Lower leg skin (tissue), 4 donors: ENCODE measurements around the gene CTNNA2. TPM values are rescaled to one million over a fixed set of nuclear protein-coding genes. Genes with fewer than 3 reads are reported as not detected.

Experiments used
- DNase-seq, 2 donors: peaks; one replicate each; pipeline ENCODE4 v3.0.0-alpha.2; 2019; ENCODE audit warnings: low spot score in 2 of 2
- H3K4me3 ChIP-seq: fragments of 200-600 bp; sonication (generic); 2 replicates; pipeline ENCODE4 v1.5.1; 2017; ENCODE audit warnings: mild to moderate bottlenecking, low read depth; ENCODE audit not compliant: poor library complexity, severe bottlenecking
- POLR2A ChIP-seq, 2 donors: fragments of 450-650 bp; IDR thresholded peaks; one replicate each; pipeline ENCODE4 v1.6.1; 2016 to 2017; ENCODE audit warnings: antibody characterized with exemption in 2 of 2, mild to moderate bottlenecking in 1 of 2, moderate library complexity in 1 of 2
- WGBS, 2 donors: methylation state at CpG; one replicate each; pipeline ENCODE4 v1.1.5; 2018; 5-methylcytosine and 5-hydroxymethylcytosine counted together
- intact Hi-C: fragments of 100-400 bp; cut with DNase I; formaldehyde crosslinking; loops from one replicate; pipeline ENCODE4 v1.15.0; 2023; ENCODE audit warnings: low total_unique reads
- total RNA-seq, 4 donors: library from RNA; depleted of rRNA; stranded (reverse); fragments of >200 nt; gene quantifications; one replicate each; pipeline ENCODE4 v1.1.0, GENCODE V29; 2016
- TF ChIP-seq, protein P1 (sequence below), 3 donors: fragments of 450-650 bp; IDR thresholded peaks; one replicate each; pipeline ENCODE4 v1.5.1; 2016; ENCODE audit warnings: antibody characterized with exemption in 3 of 3, mild to moderate bottlenecking in 3 of 3, moderate library complexity in 2 of 3

CTNNA2 gene
- total RNA-seq, 4 donors from 2014 or later = not detected

DNA sequence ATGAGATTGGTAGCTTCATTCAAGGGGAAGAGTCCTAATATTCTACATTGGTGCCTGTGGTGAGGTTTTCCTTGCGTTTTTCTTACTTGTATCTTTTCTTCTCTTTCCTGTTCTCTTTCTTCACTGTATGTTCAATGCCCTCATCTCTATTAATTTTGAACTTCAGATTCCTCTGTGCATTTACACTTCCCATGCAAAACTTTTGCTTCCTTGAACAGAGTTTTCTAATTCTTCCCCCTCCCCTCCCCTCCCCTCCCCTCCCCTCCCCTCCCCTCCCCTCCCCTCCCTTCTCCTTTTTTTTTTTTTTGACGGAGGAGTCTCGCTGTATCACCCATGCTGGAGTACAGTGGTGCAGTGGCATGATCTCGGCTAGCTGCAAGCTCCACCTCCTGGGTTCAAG lies 403.4 kb downstream of the CTNNA2 start:
- intact Hi-C loops = no loop called here
- 79 to 89% methylated on average over 3 to 4 of the region's 4 CpGs for WGBS, 2 donors
- TF ChIP-seq, protein P1, sequence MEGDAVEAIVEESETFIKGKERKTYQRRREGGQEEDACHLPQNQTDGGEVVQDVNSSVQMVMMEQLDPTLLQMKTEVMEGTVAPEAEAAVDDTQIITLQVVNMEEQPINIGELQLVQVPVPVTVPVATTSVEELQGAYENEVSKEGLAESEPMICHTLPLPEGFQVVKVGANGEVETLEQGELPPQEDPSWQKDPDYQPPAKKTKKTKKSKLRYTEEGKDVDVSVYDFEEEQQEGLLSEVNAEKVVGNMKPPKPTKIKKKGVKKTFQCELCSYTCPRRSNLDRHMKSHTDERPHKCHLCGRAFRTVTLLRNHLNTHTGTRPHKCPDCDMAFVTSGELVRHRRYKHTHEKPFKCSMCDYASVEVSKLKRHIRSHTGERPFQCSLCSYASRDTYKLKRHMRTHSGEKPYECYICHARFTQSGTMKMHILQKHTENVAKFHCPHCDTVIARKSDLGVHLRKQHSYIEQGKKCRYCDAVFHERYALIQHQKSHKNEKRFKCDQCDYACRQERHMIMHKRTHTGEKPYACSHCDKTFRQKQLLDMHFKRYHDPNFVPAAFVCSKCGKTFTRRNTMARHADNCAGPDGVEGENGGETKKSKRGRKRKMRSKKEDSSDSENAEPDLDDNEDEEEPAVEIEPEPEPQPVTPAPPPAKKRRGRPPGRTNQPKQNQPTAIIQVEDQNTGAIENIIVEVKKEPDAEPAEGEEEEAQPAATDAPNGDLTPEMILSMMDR (IDR thresholded peaks at IDR 0.05) = no peak
- no peak overlapping the region for H3K4me3 ChIP-seq
- DNase-seq = no peak

DNA sequence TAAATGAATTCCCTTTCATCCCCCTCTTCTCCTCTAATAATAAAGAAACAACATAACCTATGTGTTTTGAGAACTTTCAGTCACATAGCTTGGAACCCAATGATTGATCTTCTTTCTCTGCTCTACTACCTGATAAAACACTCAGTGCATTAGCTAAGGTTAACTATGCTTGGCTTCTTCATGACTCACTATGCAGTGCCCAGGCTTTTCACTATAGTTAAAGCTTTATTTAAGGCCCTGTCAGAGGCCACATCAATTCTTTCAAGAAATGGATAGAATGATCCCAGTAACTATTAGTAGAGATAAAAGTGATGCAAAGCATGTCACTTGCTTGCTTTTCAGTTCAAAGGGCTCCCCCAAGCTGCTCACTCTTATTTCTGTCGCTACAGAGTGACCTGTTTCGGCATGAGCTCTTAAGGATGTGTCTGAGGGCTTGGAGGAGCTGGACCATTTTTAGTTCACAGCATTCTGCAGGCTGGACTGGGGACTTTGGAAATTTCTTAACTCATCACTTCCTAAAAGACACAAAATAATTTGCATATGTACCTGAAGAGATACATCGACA lies 407.7 kb downstream of the CTNNA2 start:
- TF ChIP-seq, protein P1 (IDR thresholded peaks at IDR 0.05) = no peak
- TF ChIP-seq POLR2A (IDR thresholded peaks at IDR 0.05) = no peak
- DNase-seq = no peak
- no peak overlapping the region for H3K4me3 ChIP-seq
- WGBS, 2 donors = 49 to 62% methylated on average over 3 of the region's 3 CpGs
- intact Hi-C loops = no loop called here

DNA sequence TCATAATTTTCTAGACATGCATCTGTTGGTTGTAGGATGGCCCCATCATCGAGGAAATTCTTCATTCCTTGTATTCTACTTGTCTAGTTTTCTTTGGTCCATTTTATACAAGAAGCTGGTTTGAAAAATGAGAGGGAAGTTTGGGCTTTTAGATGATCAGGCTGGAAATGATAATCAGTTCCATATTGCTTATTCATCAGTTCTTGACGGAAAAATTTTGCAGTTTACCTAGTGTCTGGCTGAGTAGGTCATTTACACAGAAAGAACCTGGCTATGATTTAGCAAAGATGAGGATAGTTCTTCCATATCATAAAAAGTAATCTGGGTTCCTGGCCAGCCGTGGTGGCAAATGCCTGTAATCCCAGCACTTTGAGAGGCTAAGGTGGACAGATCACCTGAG lies 416.8 kb downstream of the CTNNA2 start:
- no peak for TF ChIP-seq POLR2A (IDR thresholded peaks at IDR 0.05)
- TF ChIP-seq, protein P1 (IDR thresholded peaks at IDR 0.05) = no peak
- WGBS, 2 donors = 65 to 69% methylated on average over 3 of the region's 3 CpGs
- intact Hi-C loops = no loop called here
- no peak overlapping the region for H3K4me3 ChIP-seq
- DNase-seq = no peak

- intact Hi-C loops = no loop called here
- WGBS, 2 donors = 32 to 40% methylated on average over 5 of the region's 5 CpGs
- TF ChIP-seq, protein P1 (IDR thresholded peaks at IDR 0.05) = no peak
- TF ChIP-seq POLR2A (IDR thresholded peaks at IDR 0.05) = no peak
- H3K4me3 ChIP-seq = no peak overlapping the region
- DNase-seq = no peak
Measured at GRCh38 chr2:79935046-79935732, 422.3 kb downstream of the CTNNA2 start.

DNA sequence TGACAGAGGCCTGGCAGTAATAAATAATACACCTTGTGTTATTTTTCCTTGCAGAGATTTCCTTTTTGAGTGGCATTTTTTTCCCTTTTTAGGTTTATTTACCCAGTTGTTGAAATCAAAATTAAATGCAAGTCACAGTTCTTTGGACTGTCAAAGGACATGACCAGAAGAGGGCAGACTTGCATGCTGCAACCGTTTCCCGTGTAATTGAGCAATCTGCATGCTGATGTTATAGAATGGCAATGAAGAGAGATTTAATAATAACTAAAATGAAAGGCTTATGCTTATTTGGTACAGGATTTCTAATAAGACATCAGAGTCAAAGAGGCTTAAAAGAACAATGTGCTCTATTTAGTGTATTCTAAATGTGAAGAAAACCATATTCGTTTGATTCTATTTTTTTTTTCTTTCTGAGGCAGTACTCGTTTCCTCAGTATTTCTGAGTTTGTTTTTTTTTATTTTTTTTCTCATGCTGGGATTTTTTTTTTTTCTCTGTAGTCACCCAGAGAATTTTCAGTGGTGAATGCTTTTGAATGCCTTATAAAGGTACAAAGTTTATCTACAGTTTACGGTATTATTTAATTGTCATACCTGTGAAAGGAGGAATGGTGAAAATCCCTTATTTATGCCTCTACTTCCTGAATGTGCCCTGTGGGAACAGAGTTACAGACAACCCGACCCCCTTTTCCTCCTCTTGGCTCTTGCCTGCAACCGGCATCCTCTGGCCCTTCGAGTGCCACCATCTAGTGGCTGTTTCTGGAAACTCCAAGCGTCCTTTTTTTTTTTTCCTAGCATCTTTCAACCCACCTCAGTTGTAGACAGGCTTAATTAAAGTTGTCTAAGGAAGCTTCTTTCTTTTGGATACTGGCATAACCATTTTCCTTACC lies 423.2 kb downstream of the CTNNA2 start:
- WGBS, 2 donors = 3 to 6% methylated on average over 9 of the region's 9 CpGs
- H3K4me3 ChIP-seq = no peak overlapping the region
- TF ChIP-seq, protein P1 (IDR thresholded peaks at IDR 0.05) = no peak
- TF ChIP-seq POLR2A (IDR thresholded peaks at IDR 0.05) = no peak
- no peak for DNase-seq
- intact Hi-C loops = no loop called here
